Stimulated activated CD8-positive, alpha-beta memory T cell treated with anti-CD3 and anti-CD28 coated beads, Interleukin-7, amount 100 ng/mL, for 4 hours (primary cell): ENCODE data around the gene ANKRD39.
A peak's percentile ranks its signal among the peaks of the same experiment; 100 is the strongest.
"Not testable (repeated sequence)": the region's sequence is repeated elsewhere in the genome, so short reads cannot be mapped to it uniquely, and the experiment has no call there.

ENCODE experiments used
- DNase-seq, 2 donors: peaks; one replicate each; pipeline ENCODE4 v3.0.0-alpha.2; 2020; ENCODE audit warnings: low read depth in 2 of 2

The ANKRD39 gene, protein sequence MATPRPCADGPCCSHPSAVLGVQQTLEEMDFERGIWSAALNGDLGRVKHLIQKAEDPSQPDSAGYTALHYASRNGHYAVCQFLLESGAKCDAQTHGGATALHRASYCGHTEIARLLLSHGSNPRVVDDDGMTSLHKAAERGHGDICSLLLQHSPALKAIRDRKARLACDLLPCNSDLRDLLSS

GRCh38 chr2:96857667-96858372, at the start of gene ANKRD39:
TSS of gene ANKRD39 (minus strand) at chr2:96858016. CDS start at chr2:96857987, 29 bp downstream.
- DNase-seq, result peak; percentile 96

- no peak for DNase-seq
Observed at GRCh38 chr2:96906729-96907114, 48.9 kb upstream of the ANKRD39 start.

GRCh38 chr2:96903815-96904214, 46.0 kb upstream of the ANKRD39 start:
- DNase-seq, result no peak

DNA sequence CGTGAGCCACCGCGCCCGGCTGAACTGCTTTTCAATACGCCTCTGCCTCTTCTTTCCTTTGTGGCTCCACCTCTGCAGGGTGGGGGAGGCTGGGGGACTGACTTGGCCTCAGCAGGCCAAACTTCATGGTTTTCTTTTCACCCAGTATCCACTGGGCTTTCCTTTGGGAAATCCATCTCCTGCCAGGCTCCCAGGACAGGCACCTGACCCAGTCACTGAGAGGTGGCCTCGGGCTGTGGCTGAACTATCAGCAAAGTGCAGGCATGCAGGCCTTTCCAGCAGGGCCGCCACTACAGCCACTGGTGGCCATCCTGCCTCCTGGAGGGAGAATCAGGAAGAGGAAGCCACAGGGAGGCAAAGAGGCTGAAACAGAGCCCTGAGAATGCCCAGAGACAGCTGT, 45.5 kb upstream of the ANKRD39 start:
- DNase-seq, result no peak

- DNase-seq, result no peak
Observed at GRCh38 chr2:96900237-96900636, 42.4 kb upstream of the ANKRD39 start.

DNA sequence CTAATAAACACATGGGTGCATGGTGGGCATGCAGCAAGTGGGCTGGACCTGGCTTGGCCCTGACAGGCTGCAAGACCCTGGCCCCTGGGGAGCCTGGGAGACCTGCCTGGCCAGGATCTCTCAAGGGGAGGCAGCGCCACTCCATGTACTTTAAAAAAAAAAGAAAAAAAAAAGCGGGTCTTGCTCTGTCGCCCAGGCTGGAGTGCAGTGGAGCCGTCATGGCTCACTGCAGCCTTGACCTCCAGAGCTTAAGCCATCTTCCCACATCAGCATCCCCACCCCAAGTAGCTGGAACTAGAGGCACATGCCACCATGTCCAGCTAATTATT, 41.6 kb upstream of the ANKRD39 start:
- no peak for DNase-seq

GRCh38 chr2:96898641-96899412, 41.0 kb upstream of the ANKRD39 start:
- DNase-seq, result no peak

DNA sequence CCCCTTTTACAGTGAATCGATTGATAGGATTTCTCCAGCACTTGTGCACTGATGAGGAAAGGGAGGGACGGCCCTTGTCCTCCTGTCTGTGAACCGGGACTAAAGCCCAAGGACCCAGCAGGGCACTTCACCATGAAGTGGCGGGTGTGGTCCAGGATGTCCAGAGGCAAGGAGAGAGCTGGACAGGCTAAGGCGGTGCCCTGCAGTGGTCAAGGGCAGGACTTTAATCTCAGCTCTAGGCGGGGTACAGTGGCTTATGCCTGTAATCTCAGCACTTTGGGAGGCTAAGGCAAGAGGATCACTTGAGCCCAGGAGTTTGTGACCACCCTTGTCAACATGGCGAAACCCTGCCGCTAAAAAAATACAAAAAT, 40.3 kb upstream of the ANKRD39 start:
- DNase-seq, result no peak

GRCh38 chr2:96897491-96898134, 39.8 kb upstream of the ANKRD39 start:
- no peak for DNase-seq

- DNase-seq, result no peak
Observed at GRCh38 chr2:96895746-96896651, 38.2 kb upstream of the ANKRD39 start.

GRCh38 chr2:96895032-96895745, 37.4 kb upstream of the ANKRD39 start:
- DNase-seq, result no peak

DNA sequence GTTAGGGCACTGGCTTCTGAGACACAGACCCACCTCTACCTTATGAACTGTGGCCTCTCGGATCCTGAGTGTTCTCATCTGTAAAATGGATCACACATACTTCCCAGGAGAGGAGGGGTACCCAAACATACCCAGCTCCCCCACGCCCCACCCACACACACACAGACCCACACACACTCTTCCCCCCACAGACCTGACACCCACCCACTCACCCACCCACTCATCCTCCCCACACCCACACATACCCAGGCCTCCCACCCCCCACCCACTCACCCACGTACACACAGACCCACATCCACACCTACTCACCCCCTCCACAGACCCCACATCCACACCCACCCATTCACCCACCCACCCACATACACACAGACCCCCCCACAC, 36.3 kb upstream of the ANKRD39 start:
- no peak for DNase-seq

DNA sequence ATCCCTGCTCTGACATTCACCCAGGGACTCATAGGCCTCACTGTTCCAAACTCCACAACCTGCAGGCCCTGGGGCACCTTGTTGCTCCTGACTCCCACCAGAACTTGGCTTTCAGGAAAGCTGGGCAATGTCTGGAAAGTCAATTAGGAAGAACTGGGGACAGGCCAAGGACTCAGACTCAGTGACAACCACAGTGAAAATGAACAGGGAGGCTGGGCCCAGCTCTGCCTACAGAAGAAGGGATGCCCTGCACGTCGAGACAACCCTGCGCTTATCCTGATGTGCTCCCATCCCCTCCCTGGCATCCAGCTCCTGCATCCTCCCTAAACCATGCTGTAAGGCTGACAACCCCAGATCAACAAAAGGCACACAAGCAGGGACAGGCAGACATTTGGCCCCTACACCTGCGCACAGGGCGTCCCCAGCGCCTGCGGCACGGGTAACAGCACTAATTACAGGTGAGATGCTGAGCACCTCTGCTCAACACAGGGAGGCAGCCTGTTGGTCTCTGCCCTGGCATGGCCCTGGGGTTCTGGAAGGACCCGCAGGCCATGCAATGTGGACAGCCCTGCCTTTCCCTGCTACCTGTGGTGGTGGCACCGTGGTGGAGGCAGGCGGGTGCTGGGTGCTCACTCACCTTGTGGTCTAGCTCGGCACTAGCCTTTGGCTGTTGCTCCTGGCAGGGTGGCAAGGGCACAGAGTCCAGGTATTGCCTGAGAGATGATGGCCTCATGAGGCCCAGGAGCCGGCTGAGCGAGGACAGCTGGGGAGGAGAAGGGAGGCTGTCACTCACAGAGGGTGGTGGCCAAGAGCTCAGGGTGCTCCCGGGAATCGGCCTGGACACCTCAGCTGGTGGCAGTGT, 35.7 kb upstream of the ANKRD39 start:
- DNase-seq, result no peak

DNA sequence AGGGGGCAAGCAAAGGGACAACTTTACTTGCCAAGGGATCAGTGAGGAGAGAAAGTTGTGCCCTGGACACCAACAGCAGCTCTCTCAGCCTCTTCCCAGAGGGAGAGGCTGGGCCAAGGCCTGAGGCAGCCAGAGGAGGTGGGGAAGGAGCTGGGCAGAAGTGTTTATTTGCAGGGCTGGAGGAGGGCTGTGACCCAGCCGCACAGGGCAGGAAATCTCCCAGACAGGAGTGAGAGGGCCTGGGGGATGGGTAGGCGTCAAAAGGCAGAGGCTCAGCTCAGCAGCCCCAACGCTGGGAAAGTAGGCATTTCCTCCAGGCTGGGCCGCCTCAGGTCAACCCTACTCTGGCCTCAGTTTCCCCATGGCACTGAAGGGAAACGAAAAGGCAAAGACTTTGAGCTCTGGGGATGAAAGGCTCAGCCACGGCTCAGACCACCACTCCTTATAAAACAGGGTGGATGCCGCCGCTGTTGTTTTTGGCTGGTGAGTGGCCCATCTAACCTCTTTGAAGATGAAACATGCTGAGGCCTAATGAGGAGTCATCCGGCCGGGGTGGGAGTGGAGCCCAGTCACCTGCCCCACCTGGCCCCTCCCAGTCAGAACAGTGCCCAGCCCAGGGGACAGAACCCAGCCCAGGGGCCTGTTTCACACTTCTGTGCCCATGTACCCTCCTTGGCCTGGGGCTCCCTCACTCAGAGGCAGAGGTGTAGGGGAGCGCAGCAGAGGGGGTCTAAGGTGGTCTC, 33.9 kb upstream of the ANKRD39 start:
- DNase-seq, result no peak

DNA sequence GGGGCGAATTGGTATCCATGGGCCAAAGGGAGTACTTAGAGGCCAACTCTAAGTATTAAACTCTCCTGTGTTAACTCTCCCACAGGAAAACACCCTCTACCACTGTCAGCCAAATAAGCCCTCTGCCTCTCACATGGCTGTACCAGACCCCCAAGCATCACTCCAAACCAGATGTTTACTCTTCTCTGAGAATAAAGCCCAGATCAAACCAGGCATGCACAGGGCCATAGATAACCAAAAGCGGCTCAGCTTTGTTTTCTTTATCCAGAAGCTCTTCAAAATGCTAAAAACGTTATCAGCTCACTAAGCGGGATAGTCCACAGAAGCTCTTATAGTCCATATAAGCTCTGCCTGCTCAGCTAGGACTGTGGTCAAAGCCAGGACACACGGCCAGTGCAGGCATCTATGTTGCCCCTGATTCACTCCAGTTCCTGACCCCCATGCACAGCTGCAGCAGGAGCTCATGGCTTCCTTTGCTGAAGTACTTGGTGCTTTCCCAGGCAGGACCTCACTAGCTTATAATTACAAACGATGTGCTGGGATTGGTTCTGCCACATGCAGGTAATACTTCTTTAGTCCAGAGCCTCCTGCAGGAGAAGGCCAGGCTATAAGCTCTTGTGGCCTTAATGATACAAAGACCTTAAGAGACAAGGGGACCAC, 33.0 kb upstream of the ANKRD39 start:
- no peak for DNase-seq

DNA sequence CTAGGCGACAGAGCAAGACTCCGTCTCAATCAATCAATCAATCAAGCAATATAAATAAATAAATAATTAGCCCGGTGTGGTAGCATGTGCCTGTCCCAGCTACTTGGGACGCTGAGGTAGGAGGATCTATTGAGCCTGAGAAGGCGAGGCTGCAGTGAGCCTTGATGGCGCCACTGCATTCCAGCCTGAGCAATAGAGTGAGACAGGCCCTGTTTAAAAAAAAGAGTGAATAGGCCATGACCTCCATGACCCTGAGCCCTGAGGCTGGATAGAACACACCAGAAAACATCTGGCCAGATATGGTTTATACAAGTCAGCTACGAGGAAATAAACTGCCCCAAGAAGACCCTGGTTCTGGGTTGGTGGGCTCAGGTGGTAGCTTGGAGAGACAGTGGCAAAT, 32.4 kb upstream of the ANKRD39 start:
- no peak for DNase-seq

- DNase-seq, result not testable (repeated sequence)
Observed at GRCh38 chr2:96889502-96889901, 31.7 kb upstream of the ANKRD39 start.

- no peak for DNase-seq
Observed at GRCh38 chr2:96888072-96889011, 30.5 kb upstream of the ANKRD39 start.
